HG03060 (cell line): Measurements from ENCODE around the gene NFAM1.

ENCODE experiments used
- ATAC-seq: cut with Tn5 transposase; IDR thresholded peaks from one replicate; pipeline ENCODE4 v1.9.1; 2021; ENCODE audit warnings: low read depth, moderate number of reproducible peaks; ENCODE audit not compliant: unreplicated experiment

The NFAM1 gene

GRCh38 chr22:42439821-42440674, 7.8 kb upstream of the NFAM1 start:
- no peak for ATAC-seq

GRCh38 chr22:42439021-42439567, 6.9 kb upstream of the NFAM1 start:
- no peak for ATAC-seq

- ATAC-seq: no peak
Observed at GRCh38 chr22:42438293-42438650, 6.1 kb upstream of the NFAM1 start.

GRCh38 chr22:42437488-42438292, 5.5 kb upstream of the NFAM1 start:
- ATAC-seq: no peak

GRCh38 chr22:42436404-42436803, 4.2 kb upstream of the NFAM1 start:
- no peak for ATAC-seq

GRCh38 chr22:42434748-42435425, 2.7 kb upstream of the NFAM1 start:
- no peak for ATAC-seq

- ATAC-seq: no peak
Observed at GRCh38 chr22:42433754-42434682, 1.8 kb upstream of the NFAM1 start.

GRCh38 chr22:42432818-42433217, 615 bp upstream of the NFAM1 start:
- no peak for ATAC-seq

- no peak for ATAC-seq
Observed at GRCh38 chr22:42431401-42432019, 693 bp downstream of the NFAM1 start.

- no peak for ATAC-seq
Observed at GRCh38 chr22:42430528-42431125, 1.6 kb downstream of the NFAM1 start.

GRCh38 chr22:42428760-42429159, 3.4 kb downstream of the NFAM1 start:
- ATAC-seq: no peak

- no peak for ATAC-seq
Observed at GRCh38 chr22:42428025-42428424, 4.2 kb downstream of the NFAM1 start.

- ATAC-seq: no peak
Observed at GRCh38 chr22:42427167-42427566, 5.0 kb downstream of the NFAM1 start.

- ATAC-seq: no peak
Observed at GRCh38 chr22:42425989-42426355, 6.2 kb downstream of the NFAM1 start.

GRCh38 chr22:42425337-42425988, 6.7 kb downstream of the NFAM1 start:
- ATAC-seq: no peak

GRCh38 chr22:42419243-42419881, 12.8 kb downstream of the NFAM1 start:
- no peak for ATAC-seq

GRCh38 chr22:42418811-42419242, 13.4 kb downstream of the NFAM1 start:
- no peak for ATAC-seq
